Vagina (tissue), 2 donors: ENCODE measurements around the gene GTPBP6. TPM values are rescaled to one million over a fixed set of nuclear protein-coding genes. Genes with fewer than 3 reads are reported as not detected.
"Not testable (repeated sequence)": the region's sequence is repeated elsewhere in the genome, so short reads cannot be mapped to it uniquely, and the experiment has no call there.

ENCODE experiments used
- DNase-seq, 2 donors: peaks; one replicate each; pipeline ENCODE4 v3.0.0-alpha.2; 2017; ENCODE audit errors: extremely low spot score in 2 of 2
- H3K27ac ChIP-seq: fragments of 200-600 bp; sonication (generic); one replicate; pipeline ENCODE4 v1.5.1; 2019
- H3K27me3 ChIP-seq: fragments of 200-600 bp; sonication (generic); one replicate; pipeline ENCODE4 v1.5.1; 2019
- H3K36me3 ChIP-seq, 2 donors: fragments of 200-600 bp; sonication (generic); one replicate each; pipeline ENCODE4 v1.5.1; 2017 to 2019
- H3K4me1 ChIP-seq: fragments of 200-600 bp; sonication (generic); one replicate; pipeline ENCODE4 v1.5.1; 2019
- H3K4me3 ChIP-seq, 2 donors: fragments of 200-600 bp; sonication (generic); 1 replicate in 1 of 2; 2 replicates in 1 of 2; pipeline ENCODE4 v1.5.1; 2016 to 2019
- H3K9me3 ChIP-seq: fragments of 200-600 bp; sonication (generic); one replicate; pipeline ENCODE4 v1.5.1; 2019
- POLR2A ChIP-seq, 2 donors: fragments of 450-650 bp; IDR thresholded peaks; one replicate each; pipeline ENCODE4 v1.6.1; 2017; ENCODE audit warnings: antibody characterized with exemption in 2 of 2, mild to moderate bottlenecking in 2 of 2, moderate library complexity in 2 of 2
- POLR2AphosphoS5 ChIP-seq, 2 donors: sonication (generic); formaldehyde crosslinking; IDR thresholded peaks; one replicate each; pipeline ENCODE4 v1.9.0; 2017; ENCODE audit warnings: antibody characterized with exemption in 2 of 2, mild to moderate bottlenecking in 2 of 2, low read depth in 1 of 2; ENCODE audit not compliant: insufficient read depth in 1 of 2
- intact Hi-C: fragments of 100-400 bp; cut with DNase I; formaldehyde crosslinking; loops from one replicate; pipeline ENCODE4 v1.15.1; 2023
- total RNA-seq: library from RNA; depleted of rRNA; stranded (reverse); fragments of >200 nt; gene quantifications from one replicate; pipeline ENCODE4 v1.2.3, GENCODE V29; 2016
- TF ChIP-seq, protein P1 (sequence below), 3 experiments: fragments of 450-650 bp in 2 of 3; fragments of 200-600 bp in 1 of 3; sonication (generic) in 1 of 3; IDR thresholded peaks; one replicate each; pipeline ENCODE4 v1.5.1; 2017 to 2019; ENCODE audit warnings: antibody characterized with exemption in 3 of 3, mild to moderate bottlenecking in 2 of 3, moderate library complexity in 2 of 3

Gene GTPBP6
- total RNA-seq, 1 donor from 2014 or later = 30.9 TPM

DNA sequence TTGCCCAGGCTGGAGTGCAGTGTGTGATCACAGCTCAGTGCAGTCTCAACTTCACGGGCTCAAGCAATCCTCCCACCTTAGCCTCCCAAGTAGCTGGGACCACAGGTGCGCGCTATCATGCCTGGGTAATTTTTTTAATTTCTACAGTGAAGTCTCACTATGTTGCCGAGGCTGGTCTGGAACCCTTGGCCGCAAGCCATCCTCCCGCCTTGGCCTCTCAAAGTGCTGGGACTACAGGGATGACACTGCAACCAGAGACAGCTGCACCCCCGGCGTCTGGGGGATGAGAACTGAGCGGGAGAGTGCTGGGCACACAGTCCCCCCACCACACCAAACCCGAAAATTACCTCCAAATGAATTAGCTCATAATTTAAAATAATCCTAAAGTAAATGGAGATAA is 33.1 kb upstream of the GTPBP6 start:
- no peak for TF ChIP-seq POLR2A (IDR thresholded peaks at IDR 0.05)
- TF ChIP-seq, protein P1, sequence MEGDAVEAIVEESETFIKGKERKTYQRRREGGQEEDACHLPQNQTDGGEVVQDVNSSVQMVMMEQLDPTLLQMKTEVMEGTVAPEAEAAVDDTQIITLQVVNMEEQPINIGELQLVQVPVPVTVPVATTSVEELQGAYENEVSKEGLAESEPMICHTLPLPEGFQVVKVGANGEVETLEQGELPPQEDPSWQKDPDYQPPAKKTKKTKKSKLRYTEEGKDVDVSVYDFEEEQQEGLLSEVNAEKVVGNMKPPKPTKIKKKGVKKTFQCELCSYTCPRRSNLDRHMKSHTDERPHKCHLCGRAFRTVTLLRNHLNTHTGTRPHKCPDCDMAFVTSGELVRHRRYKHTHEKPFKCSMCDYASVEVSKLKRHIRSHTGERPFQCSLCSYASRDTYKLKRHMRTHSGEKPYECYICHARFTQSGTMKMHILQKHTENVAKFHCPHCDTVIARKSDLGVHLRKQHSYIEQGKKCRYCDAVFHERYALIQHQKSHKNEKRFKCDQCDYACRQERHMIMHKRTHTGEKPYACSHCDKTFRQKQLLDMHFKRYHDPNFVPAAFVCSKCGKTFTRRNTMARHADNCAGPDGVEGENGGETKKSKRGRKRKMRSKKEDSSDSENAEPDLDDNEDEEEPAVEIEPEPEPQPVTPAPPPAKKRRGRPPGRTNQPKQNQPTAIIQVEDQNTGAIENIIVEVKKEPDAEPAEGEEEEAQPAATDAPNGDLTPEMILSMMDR (IDR thresholded peaks at IDR 0.05) = no peak
- TF ChIP-seq POLR2AphosphoS5 (IDR thresholded peaks at IDR 0.05; ENCODE audit: insufficient read depth in 1 of 2, low read depth in 1 of 2) = no peak
- intact Hi-C loops = no loop called here
- DNase-seq = no peak
- Histone ChIP-seq H3K27me3 (no peaks in the 10 kb centered on the region), H3K4me1 (no peaks in the 10 kb centered on the region), H3K27ac (no peak overlapping the region), H3K36me3 (no peaks in the 10 kb centered on the region), H3K4me3 (no peak overlapping the region), H3K9me3 (no peaks in the 10 kb centered on the region)

DNA sequence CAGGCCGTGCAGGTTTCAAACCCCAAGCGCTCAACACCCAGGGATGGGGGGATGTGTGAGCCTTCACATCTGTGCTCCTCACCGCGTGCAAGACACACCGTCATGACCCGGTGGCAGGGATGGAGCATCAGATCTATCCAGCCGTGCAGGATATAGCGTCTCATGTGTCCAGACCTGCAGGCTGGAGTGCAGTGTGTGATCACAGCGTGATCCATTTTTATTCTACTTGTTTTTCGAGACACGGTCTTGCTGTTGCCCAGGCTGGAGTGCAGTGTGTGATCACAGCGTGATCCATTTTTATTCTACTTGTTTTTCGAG is 32.7 kb upstream of the GTPBP6 start:
- DNase-seq, H3K4me1 ChIP-seq, intact Hi-C loops, H3K36me3 ChIP-seq, H3K27me3 ChIP-seq, H3K4me3 ChIP-seq, H3K27ac ChIP-seq, H3K9me3 ChIP-seq: not testable (repeated sequence)

DNA sequence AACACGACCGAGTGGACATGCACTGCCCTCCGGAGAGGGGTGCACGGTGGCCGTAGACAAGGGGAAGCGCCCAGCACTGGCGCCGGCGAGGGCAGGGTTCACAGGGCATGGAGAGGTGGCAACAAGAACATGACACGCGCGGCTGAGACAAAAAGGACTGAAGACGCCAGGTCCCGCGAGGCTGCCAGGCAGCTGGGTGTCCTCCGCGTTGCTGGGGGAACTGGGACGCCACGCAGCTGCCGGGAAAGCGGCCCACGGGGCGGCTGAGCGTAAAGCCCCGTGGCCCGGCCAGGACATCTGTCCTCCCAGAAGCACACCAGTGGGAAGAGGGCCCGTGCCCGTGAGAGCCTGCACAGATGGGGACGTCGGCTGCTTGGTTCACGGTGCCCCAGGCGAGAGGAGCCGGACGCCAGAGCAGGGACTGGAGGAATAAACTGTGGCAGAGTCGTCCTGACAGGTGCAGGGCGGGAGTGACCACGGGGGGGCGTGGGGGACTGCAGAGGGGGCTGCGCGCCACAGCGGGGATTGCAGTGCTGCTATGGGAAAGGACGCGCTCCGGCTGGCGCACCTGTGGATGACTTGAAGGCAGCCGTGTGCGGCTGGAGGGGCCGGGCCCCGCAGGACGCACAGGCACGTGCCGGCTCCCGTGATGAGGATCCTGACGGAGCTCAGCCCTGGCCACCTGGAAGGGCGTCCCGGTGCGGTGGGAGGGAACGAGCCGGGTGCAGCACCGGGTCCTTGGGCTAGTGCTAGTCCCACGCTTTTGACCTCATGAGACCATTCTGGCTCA is 32.1 kb upstream of the GTPBP6 start:
- TF ChIP-seq, protein P1 (IDR thresholded peaks at IDR 0.05) = no peak
- TF ChIP-seq POLR2A (IDR thresholded peaks at IDR 0.05) (no peak), POLR2AphosphoS5 (IDR thresholded peaks at IDR 0.05; ENCODE audit: insufficient read depth in 1 of 2, low read depth in 1 of 2) (no peak)
- Histone ChIP-seq H3K36me3 (peaks cover 0 to 6% of the 10 kb centered on the region in 2 donors), H3K27me3 (no peaks in the 10 kb centered on the region)

DNA sequence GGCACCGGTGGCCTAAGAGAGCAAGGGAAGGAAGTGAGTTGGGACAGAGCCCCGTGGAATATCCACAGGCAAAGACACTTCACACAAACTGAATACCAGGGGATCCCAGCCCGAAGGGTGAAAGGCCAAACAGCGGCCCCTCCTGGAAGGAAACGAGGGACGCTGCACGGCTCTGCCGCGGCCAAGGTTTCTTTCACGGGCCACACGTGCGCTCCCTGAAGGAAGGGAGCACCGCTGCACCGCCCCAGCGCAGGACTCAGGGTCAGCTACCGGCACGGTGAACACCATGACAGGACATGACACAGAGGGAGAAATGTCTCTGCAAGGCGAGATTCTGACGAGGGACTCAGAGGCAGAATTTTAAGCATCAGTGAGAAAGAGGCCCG is 31.5 kb upstream of the GTPBP6 start:
- no peak for DNase-seq
- Histone ChIP-seq H3K27me3 (no peaks in the 10 kb centered on the region), H3K36me3 (peaks cover 0 to 10% of the 10 kb centered on the region in 2 donors), H3K4me3 (no peak overlapping the region), H3K27ac (no peak overlapping the region), H3K9me3 (no peaks in the 10 kb centered on the region), H3K4me1 (no peaks in the 10 kb centered on the region)
- intact Hi-C loops = no loop called here
- TF ChIP-seq POLR2AphosphoS5 (IDR thresholded peaks at IDR 0.05; ENCODE audit: insufficient read depth in 1 of 2, low read depth in 1 of 2) = no peak
- no peak for TF ChIP-seq POLR2A (IDR thresholded peaks at IDR 0.05)
- TF ChIP-seq, protein P1 (IDR thresholded peaks at IDR 0.05) = no peak

More for the DNA sequence above, 32.1 kb upstream of the GTPBP6 start:
- no peaks in the 10 kb centered on the region for H3K4me1 ChIP-seq
- intact Hi-C loops = no loop called here
- no peak for DNase-seq
- H3K27ac ChIP-seq = no peak overlapping the region
- H3K9me3 ChIP-seq = no peaks in the 10 kb centered on the region
- H3K4me3 ChIP-seq = no peak overlapping the region

DNA sequence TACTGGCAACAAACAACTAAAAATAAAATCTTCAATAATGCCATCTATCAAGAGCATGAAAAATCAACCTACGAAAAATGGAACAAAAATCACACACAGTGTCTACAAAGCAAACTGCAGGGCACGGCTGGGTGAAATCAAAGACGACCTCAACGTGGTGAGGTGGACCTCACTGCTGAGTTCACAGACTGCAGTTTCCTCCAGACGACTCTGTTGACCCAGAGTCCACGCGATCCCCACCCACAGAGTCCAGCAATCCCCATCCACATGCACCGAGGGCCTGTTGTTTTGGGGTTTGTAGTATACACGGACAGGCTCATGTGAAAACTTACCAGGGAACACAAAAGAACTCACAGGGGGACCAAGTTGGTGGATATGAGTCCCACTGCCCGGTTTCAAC is 31.1 kb upstream of the GTPBP6 start:
- no peak overlapping the region for H3K27ac ChIP-seq
- H3K27me3 ChIP-seq = no peaks in the 10 kb centered on the region
- intact Hi-C loops = no loop called here
- no peak for DNase-seq
- no peaks in the 10 kb centered on the region for H3K4me1 ChIP-seq
- peaks cover 0 to 14% of the 10 kb centered on the region in 2 donors for H3K36me3 ChIP-seq
- no peak overlapping the region for H3K4me3 ChIP-seq
- H3K9me3 ChIP-seq = no peaks in the 10 kb centered on the region
- TF ChIP-seq POLR2AphosphoS5 (IDR thresholded peaks at IDR 0.05; ENCODE audit: insufficient read depth in 1 of 2, low read depth in 1 of 2) (no peak), POLR2A (IDR thresholded peaks at IDR 0.05) (no peak)
- TF ChIP-seq, protein P1 (IDR thresholded peaks at IDR 0.05) = no peak
